ENCODE measurements around the gene FARP1. TPM values are rescaled to one million over a fixed set of nuclear protein-coding genes. Genes with fewer than 3 reads are reported as not detected.

Gene FARP1
- polyA plus RNA-seq, 2 of the 4 experiments (the other 2 are of a cell fraction) = 9.4 to 13.0 TPM

- Histone ChIP-seq H3K4me2 (no peak overlapping the region), H3K4me1 (no peaks in the 10 kb centered on the region), H3K27ac (no peak overlapping the region), H3K4me3 (no peak overlapping the region), H3K9me3 (no peaks in the 10 kb centered on the region)
- no peak for FAIRE-seq
- ChIA-PET CTCF (no interaction called here), POLR2A (no interaction called here)
- TF ChIP-seq KDM5A (IDR thresholded peaks at IDR 0.05) = no peak
- no peak for TF ChIP-seq JUNB (IDR thresholded peaks at IDR 0.05)
- no peak for TF ChIP-seq EHF (CRISPR knock-in tag; IDR thresholded peaks at IDR 0.05)
- TF ChIP-seq ZSCAN20 (CRISPR knock-in tag; IDR thresholded peaks at IDR 0.05) = no peak
- TF ChIP-seq USF2 (IDR thresholded peaks at IDR 0.05) = no peak
- TF ChIP-seq CHD2 (IDR thresholded peaks at IDR 0.05; ENCODE audit: low read length, partially characterized antibody) = no peak
- TF ChIP-seq SREBF2 (IDR thresholded peaks at IDR 0.05) = no peak
- TF ChIP-seq, protein P1, sequence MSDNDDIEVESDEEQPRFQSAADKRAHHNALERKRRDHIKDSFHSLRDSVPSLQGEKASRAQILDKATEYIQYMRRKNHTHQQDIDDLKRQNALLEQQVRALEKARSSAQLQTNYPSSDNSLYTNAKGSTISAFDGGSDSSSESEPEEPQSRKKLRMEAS (IDR thresholded peaks at IDR 0.05) = no peak
- no peak for TF ChIP-seq SMC3 (IDR thresholded peaks at IDR 0.05)
- TF ChIP-seq, protein P2, sequence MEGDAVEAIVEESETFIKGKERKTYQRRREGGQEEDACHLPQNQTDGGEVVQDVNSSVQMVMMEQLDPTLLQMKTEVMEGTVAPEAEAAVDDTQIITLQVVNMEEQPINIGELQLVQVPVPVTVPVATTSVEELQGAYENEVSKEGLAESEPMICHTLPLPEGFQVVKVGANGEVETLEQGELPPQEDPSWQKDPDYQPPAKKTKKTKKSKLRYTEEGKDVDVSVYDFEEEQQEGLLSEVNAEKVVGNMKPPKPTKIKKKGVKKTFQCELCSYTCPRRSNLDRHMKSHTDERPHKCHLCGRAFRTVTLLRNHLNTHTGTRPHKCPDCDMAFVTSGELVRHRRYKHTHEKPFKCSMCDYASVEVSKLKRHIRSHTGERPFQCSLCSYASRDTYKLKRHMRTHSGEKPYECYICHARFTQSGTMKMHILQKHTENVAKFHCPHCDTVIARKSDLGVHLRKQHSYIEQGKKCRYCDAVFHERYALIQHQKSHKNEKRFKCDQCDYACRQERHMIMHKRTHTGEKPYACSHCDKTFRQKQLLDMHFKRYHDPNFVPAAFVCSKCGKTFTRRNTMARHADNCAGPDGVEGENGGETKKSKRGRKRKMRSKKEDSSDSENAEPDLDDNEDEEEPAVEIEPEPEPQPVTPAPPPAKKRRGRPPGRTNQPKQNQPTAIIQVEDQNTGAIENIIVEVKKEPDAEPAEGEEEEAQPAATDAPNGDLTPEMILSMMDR (IDR thresholded peaks at IDR 0.05) = no peak
- no peak for DNase-seq (ENCODE audit: low read depth in 1 of 2, low spot score in 1 of 2)
- no peak for ATAC-seq
- WGBS (ENCODE audit: missing lambda C conversion rate) = 84% methylated on average over 10 of the region's 10 CpGs
These were observed 42.4 kb upstream of the FARP1 start for GRCh38 chr13:98100481-98100880.

DNA sequence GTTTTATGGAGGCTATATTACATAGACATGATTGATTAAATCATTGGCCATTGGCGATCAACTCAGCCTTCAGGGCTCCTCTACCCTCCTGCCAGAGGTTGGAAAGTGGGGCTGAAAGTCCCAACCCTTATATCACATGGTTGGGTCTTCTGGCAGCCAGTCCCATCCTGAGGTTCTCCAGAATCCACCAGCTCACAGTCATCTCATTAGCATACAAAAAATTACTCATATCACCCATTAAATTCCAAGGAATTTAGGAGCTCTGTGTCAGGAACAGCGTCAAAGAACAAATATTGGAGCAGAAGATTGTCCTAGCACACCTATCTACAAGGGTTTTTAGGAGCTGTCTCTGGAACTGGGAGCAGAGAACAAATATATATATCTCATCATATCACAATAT lies 39.4 kb upstream of the FARP1 start:
- DNase-seq (ENCODE audit: low read depth in 1 of 2, low spot score in 1 of 2) (no peak), ATAC-seq (no peak), FAIRE-seq (no peak)
- no peak overlapping the region for H3K27ac ChIP-seq
- POLR2A ChIA-PET = no interaction called here
- H3K9me3 ChIP-seq = no peaks in the 10 kb centered on the region
- TF ChIP-seq HMGXB4 (CRISPR knock-in tag; IDR thresholded peaks at IDR 0.05; ENCODE audit: borderline replicate concordance) = no peak
- TF ChIP-seq PHF8 (IDR thresholded peaks at IDR 0.05; ENCODE audit: borderline replicate concordance, low read depth) = no peak
- no peak for TF ChIP-seq RARB (CRISPR knock-in tag; IDR thresholded peaks at IDR 0.05)
- TF ChIP-seq FOSL2 (IDR thresholded peaks at IDR 0.05) = no peak
- no peak for TF ChIP-seq FOSL2 (CRISPR knock-in tag; IDR thresholded peaks at IDR 0.05)
- no peak for TF ChIP-seq JUN (IDR thresholded peaks at IDR 0.05)
- TF ChIP-seq FOXS1 (CRISPR knock-in tag; IDR thresholded peaks at IDR 0.05) = no peak
- no peak for TF ChIP-seq EHF (CRISPR knock-in tag; IDR thresholded peaks at IDR 0.05)
- no peak for TF ChIP-seq SMC3 (IDR thresholded peaks at IDR 0.05)
- no peak for TF ChIP-seq NFE2L2 (conservative IDR thresholded peaks at IDR 0.05; ENCODE audit: low read length)
- TF ChIP-seq JUNB (IDR thresholded peaks at IDR 0.05) = no peak
- TF ChIP-seq EHMT2 (IDR thresholded peaks at IDR 0.05; ENCODE audit: low read depth) = no peak
- TF ChIP-seq TP53 (CRISPR knock-in tag; IDR thresholded peaks at IDR 0.05) = no peak
- TF ChIP-seq MAFK (IDR thresholded peaks at IDR 0.05; ENCODE audit: partially characterized antibody) = no peak
- TF ChIP-seq BHLHE40 (IDR thresholded peaks at IDR 0.05; ENCODE audit: low read depth, low read length) = no peak
- no peak for TF ChIP-seq ATOH8 (CRISPR knock-in tag; IDR thresholded peaks at IDR 0.05; ENCODE audit: low read depth)
- no peak for TF ChIP-seq ZC3H11A (IDR thresholded peaks at IDR 0.05)
- no peak for TF ChIP-seq RNF2 (IDR thresholded peaks at IDR 0.05; ENCODE audit: borderline replicate concordance, low read depth)
- TF ChIP-seq CBX2 (IDR thresholded peaks at IDR 0.05; ENCODE audit: borderline replicate concordance, low read depth) = no peak
- no peak overlapping the region for H3K4me2 ChIP-seq
- no peaks in the 10 kb centered on the region for H3K4me1 ChIP-seq
- no peak overlapping the region for H3K4me3 ChIP-seq
- 43% methylated on average over 2 of the region's 2 CpGs for WGBS (ENCODE audit: missing lambda C conversion rate)
- CTCF ChIA-PET = interaction anchor here (1.0 to 1.5 kb wide), 7 partner anchors 28 to 550 kb away, joined by 3 to 5 read pairs (median 3); no protein-coding TSS in a partner anchor

Data from A549 (cell line).